GM19455 (cell line): ENCODE measurements around the gene FKBP6.
"Not testable (repeated sequence)": the region's sequence is repeated elsewhere in the genome, so short reads cannot be mapped to it uniquely, and the experiment has no call there.

Experiments used
- ATAC-seq: cut with Tn5 transposase; IDR thresholded peaks from one replicate; pipeline ENCODE4 v1.9.1; 2021; ENCODE audit not compliant: unreplicated experiment

FKBP6 gene

GRCh38 chr7:73327922-73328321 lies at the start of gene FKBP6, which contains the start of gene TRIM50:
Gene FKBP6 (plus strand): TSS chr7:73328161. CDS start chr7:73328429, 268 bp downstream.
Gene TRIM50 (minus strand): TSS chr7:73328082. CDS start chr7:73324787, 3,295 bp downstream.
- ATAC-seq, result not testable (repeated sequence)

GRCh38 chr7:73297235-73297634 lies 30.7 kb upstream of the FKBP6 start:
- not testable (repeated sequence) for ATAC-seq

GRCh38 chr7:73297706-73298105 lies 30.3 kb upstream of the FKBP6 start:
- not testable (repeated sequence) for ATAC-seq

- ATAC-seq, result not testable (repeated sequence)
Measured at GRCh38 chr7:73299812-73300211, 28.1 kb upstream of the FKBP6 start.

GRCh38 chr7:73301108-73301507 lies 26.9 kb upstream of the FKBP6 start:
- not testable (repeated sequence) for ATAC-seq

GRCh38 chr7:73302846-73303245 lies 25.1 kb upstream of the FKBP6 start:
- ATAC-seq, result not testable (repeated sequence)

GRCh38 chr7:73303546-73303945 lies 24.4 kb upstream of the FKBP6 start:
- ATAC-seq, result no peak

- ATAC-seq, result no peak
Measured at GRCh38 chr7:73304071-73304470, 23.9 kb upstream of the FKBP6 start.

GRCh38 chr7:73304612-73305387 lies 23.2 kb upstream of the FKBP6 start:
- ATAC-seq, result not testable (repeated sequence)

- no peak for ATAC-seq
Measured at GRCh38 chr7:73307436-73307835, 20.5 kb upstream of the FKBP6 start.

- peak; percentile 34 for ATAC-seq
Measured at GRCh38 chr7:73308074-73308664, 19.8 kb upstream of the FKBP6 start.

- ATAC-seq, result peak; percentile 65
Measured at GRCh38 chr7:73308665-73309214, 19.2 kb upstream of the FKBP6 start, which contains the start of gene NSUN5. Gene NSUN5 (minus strand): TSS chr7:73308826. CDS start chr7:73308790, 36 bp downstream.

- ATAC-seq, result not testable (repeated sequence)
Measured at GRCh38 chr7:73311421-73311820, 16.5 kb upstream of the FKBP6 start.

- ATAC-seq, result no peak
Measured at GRCh38 chr7:73312831-73313520, 15.0 kb upstream of the FKBP6 start.

GRCh38 chr7:73313521-73313906 lies 14.4 kb upstream of the FKBP6 start:
- ATAC-seq, result no peak

GRCh38 chr7:73314271-73314670 lies 13.7 kb upstream of the FKBP6 start:
- no peak for ATAC-seq

- no peak for ATAC-seq
Measured at GRCh38 chr7:73316521-73316920, 11.4 kb upstream of the FKBP6 start.

GRCh38 chr7:73318656-73319204 lies 9.2 kb upstream of the FKBP6 start:
- not testable (repeated sequence) for ATAC-seq

GRCh38 chr7:73319541-73319940 lies 8.4 kb upstream of the FKBP6 start:
- not testable (repeated sequence) for ATAC-seq

- not testable (repeated sequence) for ATAC-seq
Measured at GRCh38 chr7:73320009-73320408, 8.0 kb upstream of the FKBP6 start.
